Stimulated activated CD4-positive, alpha-beta T cell treated with anti-CD3 and anti-CD28 coated beads, Interleukin-2, amount 100 ng/mL, for 48 hours (primary cell): ENCODE data around the gene SMCO4.

Source experiments
- DNase-seq, 2 donors: peaks; one replicate each; pipeline ENCODE4 v3.0.0-alpha.2; 2020

SMCO4 gene

DNA sequence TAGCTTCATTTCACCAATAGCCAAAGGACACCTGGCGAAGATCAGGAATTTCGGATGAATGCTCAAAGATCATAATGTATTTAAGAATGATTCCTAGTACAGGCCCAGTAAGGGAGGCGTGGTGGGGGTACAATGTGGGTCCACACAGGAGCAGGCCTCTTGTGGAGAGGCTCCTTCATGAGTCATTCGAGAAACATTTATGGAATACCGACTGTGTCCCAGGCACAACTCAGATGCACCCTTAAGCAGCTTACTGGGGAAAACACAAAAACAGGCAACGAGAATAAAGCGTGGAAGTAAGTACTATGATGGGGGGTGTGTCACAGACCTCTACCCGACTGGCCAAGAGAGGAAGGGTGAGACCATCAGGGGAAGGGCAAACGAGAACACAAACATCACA is 44.5 kb downstream of the SMCO4 start:
- no peak for DNase-seq

DNA sequence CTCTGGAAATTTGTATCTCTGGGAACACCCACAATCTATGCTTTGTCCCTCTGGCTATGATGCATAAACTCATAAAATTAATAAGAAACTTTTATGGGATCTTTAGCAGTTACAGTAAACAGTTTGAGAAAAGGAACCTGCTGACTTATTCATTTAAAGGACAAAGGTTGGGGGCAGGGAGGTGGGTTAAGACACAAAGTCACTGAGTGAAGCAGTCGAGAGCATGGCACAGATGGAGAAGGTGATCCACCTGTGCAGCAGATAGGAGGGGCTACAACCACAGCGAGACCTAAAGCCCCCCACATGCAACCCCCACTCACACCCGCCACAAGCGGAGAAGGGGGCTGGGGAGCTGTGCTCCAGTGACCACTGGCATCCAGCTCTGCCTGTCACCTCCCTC is 45.0 kb downstream of the SMCO4 start:
- DNase-seq, result no peak

DNA sequence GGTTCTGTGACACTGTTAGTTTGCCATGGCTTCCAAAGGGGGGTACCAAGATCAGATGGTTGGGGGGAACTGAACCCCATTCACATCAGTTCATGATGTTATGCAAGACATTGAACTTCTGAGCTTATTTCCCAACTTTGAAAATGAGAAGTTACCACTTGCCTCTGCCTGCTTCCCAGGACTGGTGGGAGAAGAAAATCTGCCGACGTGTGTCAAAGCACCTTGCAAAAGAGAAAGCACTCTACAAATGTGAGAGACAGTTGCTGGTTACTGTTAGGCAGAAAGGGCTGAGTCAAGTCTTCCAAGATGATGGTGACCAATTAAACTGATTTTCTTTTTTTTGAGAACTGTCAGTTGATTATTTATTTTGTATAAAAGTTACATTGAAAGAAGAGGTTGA is 45.6 kb downstream of the SMCO4 start:
- DNase-seq, result no peak

DNA sequence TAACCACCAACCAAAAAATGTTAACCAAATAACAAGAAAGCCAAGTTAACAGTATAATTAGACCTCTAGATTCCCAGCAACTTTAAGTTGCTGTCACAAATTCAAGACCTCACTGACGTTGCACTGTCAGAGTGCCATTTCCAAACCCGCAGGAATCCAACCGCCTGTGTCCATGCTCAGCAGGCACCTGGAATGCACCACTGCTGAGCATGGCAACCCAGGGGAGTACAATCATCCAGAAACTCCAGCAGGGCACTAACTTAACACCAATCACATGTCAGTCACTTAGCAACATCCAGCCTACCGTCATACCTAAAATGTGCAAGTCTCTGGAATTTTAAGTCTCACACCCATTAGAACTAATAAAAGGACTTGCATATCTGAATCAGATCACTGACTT is 48.8 kb downstream of the SMCO4 start:
- DNase-seq, result no peak

DNA sequence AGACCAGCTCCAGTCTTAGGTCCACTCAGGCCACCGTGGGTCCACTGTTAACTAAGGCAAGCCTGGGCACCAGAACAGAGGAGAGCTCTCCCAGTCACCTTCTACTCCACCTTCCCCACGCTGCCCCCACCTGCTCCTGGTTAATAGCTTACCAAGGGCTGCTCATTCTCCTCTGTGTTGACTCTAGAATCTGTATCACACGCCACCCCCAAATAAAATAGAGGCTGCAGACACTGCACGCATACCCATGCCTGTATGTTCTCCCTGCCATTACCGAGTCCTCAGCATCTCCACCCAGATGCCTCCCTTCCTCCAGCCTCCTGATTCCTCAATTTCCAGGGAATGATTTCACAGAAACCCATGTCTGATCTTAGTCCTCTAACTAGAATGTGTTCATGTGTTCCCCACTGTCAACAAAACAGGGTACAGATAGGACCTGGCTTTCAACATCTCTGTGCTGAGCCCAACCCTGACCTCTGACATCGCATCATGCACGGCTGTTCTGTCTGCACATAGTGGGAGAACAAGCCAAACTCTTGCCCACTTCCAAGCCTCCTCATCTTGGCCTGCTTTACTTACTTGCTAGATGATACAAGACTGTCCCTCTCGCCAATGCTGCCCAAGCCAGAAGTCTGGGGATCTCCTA is 49.8 kb downstream of the SMCO4 start:
- no peak for DNase-seq

DNA sequence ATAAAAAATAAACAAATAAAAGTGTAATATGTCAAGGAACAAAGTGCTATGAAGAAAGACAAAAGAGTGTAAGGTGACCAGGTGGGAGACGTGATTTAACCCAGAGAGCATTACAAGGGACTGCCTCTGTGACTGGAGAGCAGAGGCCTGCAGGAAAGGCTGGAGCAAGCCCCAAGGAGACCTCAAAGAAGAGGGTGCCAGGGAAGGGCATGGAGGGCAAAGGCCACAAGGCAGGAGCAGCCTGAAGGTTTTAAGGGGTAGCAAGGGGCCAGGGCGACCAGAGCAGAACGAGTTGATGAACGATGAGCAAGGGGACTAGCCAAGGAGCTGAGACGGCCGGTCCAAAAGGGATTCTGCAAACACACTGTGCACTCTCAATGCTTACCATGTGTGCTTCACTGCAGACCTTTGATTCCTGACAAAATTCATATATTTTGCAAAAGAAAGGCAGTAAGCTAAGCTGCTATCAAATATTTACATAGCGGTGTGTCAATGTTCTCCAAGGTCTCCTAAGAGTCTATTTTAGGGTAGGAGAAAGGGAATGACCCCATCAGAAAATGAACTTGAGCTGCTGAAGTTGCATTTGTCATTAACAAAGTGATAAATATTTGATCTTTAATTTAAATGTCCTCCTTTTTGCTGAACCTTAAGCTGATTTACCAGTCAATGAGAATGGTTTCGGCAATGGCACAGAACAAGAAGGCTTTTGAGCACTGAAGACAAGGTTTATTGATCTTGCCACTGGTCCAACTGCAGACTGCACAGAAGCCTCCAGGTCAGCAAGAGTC is 50.5 kb downstream of the SMCO4 start:
- DNase-seq, result no peak

DNA sequence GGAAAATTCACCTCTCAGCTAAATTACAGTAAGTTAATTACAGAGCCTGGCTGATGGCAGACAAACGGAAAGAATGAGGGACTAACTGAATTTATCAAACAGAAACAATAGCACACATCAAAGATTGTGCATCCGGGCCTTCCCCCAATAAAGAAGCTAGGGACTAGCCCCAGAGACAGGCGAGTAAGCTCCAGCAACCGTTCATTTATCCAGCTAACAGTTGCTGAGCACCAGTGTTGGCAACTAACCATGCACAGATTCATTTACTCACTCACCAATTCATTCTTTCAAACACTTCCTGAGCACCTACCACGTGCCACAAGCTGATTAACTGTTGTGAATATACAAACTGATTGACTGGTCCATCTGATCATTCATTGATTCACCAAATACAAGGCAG is 51.2 kb downstream of the SMCO4 start:
- DNase-seq, result no peak

DNA sequence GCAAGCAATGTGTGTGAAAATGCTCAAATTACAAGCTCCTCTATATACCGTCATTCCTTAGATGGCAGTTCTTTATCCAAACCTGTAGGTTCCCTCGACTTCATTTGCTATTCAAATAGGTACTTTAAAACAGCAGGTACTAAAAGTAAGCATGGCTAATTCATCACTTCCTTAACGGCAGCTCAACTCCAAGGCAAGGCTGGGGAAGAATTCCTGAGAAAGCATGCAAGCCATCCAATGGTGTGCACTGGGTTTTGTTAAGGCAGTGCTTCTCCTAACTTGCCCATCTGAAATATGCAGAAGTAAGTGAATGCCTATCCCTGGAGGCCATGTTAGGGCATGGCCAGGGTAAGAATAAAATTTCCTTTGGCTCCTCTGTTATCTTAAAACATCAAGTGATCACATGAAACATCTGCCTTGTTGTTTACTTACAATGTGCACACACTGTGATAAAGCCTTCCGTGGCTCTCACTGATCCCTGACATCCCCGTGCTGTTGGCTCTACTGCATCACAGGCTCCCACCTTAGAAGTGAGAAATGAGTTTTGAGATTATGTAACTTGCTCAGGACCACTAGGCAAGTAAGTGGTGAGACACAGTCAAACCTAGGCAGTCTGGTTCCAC is 52.1 kb downstream of the SMCO4 start:
- DNase-seq, result no peak

DNA sequence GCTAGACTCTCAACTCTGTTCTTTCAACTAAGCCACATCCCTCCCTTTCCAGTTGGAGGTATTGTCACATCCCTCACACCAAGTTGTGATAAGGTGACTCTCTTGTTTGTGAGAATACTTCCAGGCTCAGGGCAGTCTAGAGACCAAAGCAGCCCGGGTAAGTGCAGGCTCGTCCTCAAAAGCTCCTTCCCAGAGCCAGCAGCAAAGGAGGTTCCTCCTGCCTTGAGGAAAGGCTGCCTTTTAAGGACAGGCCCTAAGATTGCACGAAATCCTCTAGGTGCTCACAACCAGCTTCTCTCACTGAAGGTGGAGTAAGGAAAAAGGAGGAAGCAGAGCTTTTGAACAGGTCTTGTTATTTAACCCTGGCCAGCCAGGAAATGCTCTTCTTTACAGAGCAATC is 53.4 kb downstream of the SMCO4 start:
- no peak for DNase-seq

DNA sequence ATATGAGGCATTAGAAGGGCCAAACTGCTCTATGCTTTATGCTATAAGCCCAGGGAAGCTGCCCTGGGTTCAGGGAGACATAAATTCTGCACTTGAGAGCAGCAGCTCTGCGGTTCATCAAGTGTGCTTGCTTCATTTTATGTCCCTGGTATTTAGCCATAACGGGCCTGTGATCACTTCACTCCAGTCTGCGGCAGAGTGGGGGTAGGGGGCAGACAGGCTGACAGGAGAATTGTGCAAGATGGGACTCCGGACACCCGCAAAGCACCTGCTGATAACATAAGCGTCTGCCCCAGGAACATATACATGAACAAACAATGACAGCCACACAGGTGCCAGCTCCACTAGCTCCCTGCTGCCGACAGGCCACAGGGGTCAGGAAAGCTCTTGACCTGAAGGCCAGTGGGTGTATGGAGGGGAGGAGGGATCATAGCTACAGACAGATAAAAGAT is 56.1 kb downstream of the SMCO4 start:
- DNase-seq, result no peak

DNA sequence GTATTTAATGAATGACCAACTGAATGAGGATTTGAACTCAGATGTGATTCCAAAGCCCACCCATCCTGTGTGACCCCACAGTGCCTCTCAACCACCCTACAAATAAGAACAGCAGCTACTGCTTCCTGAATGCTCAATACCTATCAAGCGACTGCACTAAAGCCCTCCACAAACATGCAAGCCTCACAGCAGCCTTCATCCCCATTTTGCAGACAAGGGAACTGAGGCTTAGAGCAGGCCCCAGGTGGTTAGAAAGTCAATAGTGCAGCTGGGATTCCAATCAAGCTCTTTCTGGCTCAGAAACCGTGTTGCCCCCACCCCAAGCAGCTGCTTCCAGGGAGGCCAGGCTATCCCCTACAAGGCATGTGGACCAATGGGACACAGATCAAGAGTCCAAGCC is 57.2 kb downstream of the SMCO4 start:
- no peak for DNase-seq

DNA sequence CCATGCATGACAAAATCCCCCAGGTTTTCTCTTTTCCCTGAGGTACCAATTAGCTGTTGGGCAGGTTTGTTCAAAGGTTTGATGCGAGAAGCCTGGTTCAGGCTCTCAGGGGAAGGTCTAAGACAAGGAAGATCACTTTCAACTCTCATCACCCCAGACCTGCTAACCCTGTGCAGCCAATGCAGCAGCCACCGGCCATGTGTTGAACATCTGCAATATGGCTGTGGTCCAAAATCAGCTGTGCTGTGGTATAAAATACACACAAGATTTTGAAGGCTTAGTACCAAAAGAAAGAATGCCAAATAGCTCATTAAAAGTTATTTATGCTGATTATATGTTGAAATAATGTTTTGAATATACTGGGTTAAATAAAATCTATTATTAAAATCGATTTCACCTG is 58.5 kb downstream of the SMCO4 start:
- no peak for DNase-seq

DNA sequence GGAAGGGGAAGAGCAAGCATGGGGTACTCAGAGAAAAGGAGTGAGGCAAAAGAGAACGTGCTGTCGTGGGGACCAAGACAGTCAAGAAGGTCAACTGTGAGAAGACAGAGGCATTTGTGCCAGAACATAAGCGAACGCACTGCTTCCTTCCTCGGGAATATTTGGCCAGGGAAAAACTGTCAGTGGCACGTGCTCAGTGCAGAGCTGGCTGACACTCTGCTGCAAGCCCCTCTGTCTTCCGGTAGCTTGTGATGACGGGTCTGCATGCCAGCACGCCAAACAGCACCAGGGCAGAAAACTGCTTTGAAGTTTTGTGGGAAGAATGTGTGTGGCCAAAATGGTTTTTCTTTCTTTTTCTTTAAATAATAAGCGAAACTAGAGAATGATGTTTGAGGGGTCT is 60.6 kb downstream of the SMCO4 start:
- DNase-seq, result no peak

DNA sequence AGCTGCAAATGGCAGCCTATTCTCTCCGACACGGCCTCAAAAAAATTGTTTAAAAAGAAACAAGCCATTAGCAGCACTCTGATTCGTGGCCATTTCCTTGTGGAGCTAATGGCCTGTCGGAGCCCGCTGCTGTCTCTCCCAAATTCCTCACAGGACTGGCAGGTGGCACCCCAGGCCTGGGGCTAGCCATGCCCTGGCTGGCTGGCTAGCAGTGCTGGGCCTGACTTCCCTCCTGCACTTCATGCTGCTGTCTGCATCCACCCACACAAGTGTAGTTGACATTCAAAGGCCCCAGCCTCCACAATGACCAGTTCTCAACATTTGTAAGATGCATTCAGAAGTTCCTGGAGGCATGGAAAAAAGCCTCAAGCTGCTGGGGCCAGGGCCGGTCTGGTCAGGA is 61.5 kb downstream of the SMCO4 start:
- DNase-seq, result no peak

DNA sequence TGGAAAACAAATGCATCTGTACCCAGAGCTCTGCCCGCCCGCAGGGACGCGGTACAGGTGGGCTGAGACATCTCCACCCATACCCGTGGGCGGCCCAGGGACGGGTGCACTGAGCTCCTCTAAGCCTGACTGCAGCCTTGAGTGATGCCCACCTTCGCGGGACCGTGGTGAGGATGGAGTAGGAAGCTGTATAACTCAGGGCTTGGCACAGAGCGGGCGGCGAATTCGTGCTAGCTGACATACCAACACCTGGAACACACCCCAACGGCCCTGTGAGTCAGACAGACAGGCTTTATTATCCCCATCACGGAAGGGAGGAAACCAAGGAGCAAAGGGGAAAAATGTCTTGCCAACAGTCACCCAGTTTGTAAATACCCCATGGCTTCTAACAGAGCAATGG is 61.9 kb downstream of the SMCO4 start:
- DNase-seq, result no peak

DNA sequence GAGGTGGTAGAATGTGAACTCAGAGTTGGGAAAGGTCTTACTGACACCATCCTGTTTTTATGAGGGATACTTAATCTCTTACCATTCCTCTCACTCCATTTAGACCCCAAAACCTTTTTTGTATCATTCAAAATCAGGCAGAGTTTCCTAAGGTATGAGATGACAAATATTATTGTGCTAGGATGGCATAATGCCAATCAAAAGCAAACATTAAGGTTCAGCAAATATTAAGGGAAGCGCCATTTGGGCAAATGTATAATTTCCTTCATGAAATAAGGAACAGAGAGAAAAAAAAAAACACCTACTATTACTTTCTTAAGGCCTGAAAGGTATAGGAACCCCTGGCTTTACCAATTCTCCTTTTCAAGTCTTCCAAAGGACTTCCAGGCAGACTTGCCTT is 62.4 kb downstream of the SMCO4 start:
- no peak for DNase-seq

DNA sequence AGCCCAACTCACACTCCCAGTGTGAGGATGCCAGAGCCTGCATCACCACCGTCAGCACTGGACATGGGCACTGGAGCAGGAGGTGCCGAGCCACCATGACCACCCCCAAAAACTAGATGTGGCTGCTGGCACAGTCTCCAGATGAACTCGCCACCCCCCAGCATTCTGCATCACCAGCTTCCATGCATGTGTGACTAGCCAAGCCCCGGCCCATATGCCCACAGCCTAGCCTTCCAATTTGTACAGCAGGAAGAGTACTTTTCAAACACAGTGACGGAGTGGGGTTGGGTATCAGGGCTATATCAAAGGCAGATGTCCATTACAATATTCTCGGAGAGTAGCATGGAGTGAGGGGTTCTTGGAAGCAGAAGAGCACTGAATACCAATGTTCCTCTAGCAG is 62.9 kb downstream of the SMCO4 start:
- no peak for DNase-seq

DNA sequence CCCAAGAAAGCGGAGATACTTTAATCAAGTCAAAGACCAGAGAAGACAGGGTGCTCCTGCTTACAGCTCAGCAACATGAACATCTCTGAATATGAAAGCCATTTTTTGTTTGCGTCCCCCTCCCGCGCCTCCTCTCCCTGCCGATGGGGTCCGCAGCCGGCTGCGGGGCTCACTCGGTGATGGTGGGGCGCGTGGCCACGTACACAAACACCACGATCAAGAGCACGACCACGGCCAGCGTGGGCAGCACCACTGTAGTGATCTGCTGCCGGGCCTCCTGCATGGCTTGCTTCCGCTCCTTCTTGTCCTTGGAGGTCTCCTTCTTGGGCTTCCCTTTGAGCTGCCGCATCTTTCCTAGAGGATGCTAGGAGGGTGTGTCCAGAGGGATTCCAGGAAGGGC is 64.3 kb downstream of the SMCO4 start:
- no peak for DNase-seq

DNA sequence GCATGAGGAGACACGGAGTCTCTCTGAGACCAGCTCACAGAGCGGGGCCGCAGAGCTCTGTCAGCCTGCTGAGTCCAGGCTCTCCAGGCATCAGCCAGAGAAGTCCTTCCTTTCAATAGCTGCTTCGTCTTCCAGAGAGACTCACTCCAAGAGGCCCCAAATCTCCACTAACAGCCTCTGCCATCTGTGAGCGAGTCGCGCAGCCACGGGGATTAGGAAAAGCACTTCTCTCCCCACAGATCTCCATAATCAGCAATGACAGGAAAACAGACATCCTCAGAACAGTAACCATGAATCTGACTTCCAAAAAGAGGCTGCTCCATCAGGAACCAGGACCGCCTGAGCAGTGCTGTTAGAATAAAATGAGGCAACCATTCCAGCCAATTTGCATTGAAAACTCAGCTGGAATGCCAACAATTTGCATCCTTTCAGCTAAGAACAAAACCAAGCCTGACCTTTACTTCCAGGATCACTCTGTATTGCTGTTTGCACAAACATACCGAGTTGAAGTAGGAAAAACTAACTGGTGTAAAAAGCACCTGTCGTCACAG is 65.4 kb downstream of the SMCO4 start:
- no peak for DNase-seq

DNA sequence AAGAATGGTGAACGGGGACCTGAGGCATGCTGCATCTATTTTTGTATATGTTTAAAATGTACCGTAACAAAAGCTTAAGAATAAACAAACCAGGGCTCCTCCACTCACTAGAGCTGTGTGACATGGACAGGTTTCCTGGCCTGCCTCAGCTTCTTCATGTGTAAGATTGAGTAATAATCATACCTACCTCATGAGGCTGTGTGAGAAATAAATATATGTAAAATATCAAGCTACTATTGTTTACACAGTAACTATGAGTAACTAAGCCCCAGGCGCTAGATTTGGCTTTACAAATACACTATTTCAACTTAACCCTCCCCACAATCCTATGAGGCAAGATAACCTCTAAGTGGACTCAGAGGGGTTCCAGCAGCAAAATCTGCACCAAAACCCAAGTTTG is 66.4 kb downstream of the SMCO4 start:
- no peak for DNase-seq

DNA sequence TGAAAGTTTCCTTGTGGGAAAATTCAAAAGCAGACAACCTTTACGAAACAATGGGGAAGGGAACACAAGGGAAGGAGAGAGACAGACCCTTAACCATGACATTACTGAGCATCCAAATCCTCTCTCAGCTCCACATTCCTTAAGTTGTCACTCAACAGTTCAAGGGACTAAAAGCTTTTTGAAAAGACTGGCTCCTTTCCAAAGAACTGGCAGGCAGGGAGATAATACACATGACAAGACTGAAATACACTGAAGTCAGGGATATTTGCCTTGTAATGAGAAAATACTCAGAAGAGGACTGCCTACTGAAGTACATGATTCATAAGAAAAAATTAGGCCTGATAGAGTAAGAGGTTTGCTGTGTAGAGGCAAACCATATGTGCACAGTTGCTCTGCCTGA is 69.1 kb downstream of the SMCO4 start:
- no peak for DNase-seq

DNA sequence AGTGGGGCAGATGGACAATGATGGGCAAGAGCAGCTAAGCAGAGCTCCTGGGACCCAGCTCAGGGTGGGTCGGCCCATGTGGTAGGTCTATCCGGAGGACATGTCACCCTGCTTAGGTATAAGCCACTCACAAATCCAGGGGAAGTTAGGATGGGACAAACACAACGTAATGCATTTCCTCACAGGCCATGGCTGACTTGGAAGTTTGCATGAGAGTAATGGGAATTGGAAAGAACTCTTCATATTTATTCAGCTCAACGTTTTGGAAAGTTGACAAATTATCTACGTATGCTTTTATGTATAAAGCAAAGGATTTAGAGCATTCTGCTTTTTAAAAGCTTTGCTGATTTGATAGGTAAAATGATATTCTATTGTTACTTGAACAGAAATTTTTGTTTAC is 74.9 kb downstream of the SMCO4 start:
- DNase-seq, result no peak

DNA sequence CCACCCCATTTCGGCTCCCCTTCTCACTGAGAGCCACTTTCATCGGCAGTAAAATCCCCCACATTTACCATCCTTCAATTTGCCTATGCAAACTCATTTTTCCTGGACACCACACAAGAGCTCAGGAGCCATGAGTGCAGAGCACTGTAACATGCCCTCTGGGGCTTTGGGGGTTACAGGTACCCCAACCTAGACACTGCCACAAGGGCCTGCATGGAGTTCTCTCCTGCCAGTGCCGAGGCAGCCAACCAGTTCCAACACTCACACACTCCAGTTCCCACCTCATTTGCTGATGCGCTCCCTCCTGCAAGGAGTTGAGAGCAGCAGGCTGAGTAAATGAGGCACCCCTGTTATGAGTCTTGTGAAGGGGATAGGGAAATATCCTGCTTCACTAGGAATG is 76.1 kb downstream of the SMCO4 start:
- no peak for DNase-seq

DNA sequence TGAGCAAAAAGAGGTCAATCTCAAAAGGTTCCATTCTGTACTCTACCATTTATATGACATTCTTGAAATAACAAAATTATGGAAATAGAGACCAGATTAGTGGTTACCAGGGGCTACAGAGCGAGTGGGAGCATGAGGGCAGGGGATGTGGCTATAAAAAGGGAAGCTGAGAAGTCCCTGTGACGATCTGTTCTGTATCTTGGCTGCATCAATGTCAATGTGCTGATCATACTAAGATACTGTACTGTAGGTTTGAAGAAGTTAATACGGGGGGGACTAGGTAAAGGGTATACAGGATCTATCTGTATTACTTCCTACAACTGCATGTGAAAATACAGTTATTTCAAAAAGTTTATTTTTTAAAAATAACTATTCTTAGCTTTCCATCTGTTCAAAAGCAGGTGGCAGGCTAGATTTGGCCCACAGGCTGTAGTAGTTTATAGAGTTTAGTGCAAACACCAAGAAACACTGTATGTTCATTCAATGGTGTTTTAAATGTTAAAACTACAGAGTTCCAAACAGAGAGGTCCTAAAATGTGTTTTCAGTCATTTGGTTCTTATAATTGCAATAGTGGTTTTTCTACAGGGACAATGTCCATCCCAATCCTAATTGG is 78.2 kb downstream of the SMCO4 start:
- no peak for DNase-seq
